Skeletal muscle tissue (tissue), 4 donors: ENCODE data around the gene AXL. TPM values are rescaled to one million over a fixed set of nuclear protein-coding genes. Genes with fewer than 3 reads are reported as not detected.

Source experiments
- H3K27ac ChIP-seq: one replicate; pipeline ENCODE4 v1.7.0; 2013; ENCODE audit warnings: mild to moderate bottlenecking, low read depth, low read length, inconsistent platforms
- H3K27me3 ChIP-seq, 3 donors: one replicate each; pipeline ENCODE4 v1.7.0; 2013; ENCODE audit warnings: low read length in 3 of 3; ENCODE audit not compliant: control insufficient read depth in 3 of 3, insufficient read depth in 3 of 3
- H3K36me3 ChIP-seq, 3 donors: one replicate each; pipeline ENCODE4 v1.7.0; 2013; ENCODE audit warnings: low read length in 3 of 3; ENCODE audit not compliant: control insufficient read depth in 3 of 3, insufficient read depth in 3 of 3
- H3K4me1 ChIP-seq, 3 donors: one replicate each; pipeline ENCODE4 v1.7.0; 2013; ENCODE audit warnings: low read length in 3 of 3, mild to moderate bottlenecking in 3 of 3; ENCODE audit not compliant: control insufficient read depth in 3 of 3, insufficient read depth in 3 of 3
- H3K4me3 ChIP-seq, 3 donors: one replicate each; pipeline ENCODE4 v1.7.0; 2013; ENCODE audit warnings: low read length in 3 of 3
- H3K9ac ChIP-seq, 3 donors: one replicate each; pipeline ENCODE4 v1.7.0; 2013; ENCODE audit warnings: low read length in 3 of 3, mild to moderate bottlenecking in 3 of 3, moderate library complexity in 2 of 3, low read depth in 1 of 3
- H3K9me3 ChIP-seq, 3 donors: one replicate each; pipeline ENCODE4 v1.7.0; 2013; ENCODE audit warnings: low read length in 3 of 3; ENCODE audit not compliant: control insufficient read depth in 3 of 3
- total RNA-seq: library from RNA; depleted of rRNA; stranded (reverse); fragments of >200 nt; gene quantifications from one replicate; pipeline ENCODE4 v1.2.3, GENCODE V29; 2014
- donor health status: Osteomylitis.

AXL gene
- total RNA-seq, 1 donor from 2014 or later, result 35.0 TPM

DNA sequence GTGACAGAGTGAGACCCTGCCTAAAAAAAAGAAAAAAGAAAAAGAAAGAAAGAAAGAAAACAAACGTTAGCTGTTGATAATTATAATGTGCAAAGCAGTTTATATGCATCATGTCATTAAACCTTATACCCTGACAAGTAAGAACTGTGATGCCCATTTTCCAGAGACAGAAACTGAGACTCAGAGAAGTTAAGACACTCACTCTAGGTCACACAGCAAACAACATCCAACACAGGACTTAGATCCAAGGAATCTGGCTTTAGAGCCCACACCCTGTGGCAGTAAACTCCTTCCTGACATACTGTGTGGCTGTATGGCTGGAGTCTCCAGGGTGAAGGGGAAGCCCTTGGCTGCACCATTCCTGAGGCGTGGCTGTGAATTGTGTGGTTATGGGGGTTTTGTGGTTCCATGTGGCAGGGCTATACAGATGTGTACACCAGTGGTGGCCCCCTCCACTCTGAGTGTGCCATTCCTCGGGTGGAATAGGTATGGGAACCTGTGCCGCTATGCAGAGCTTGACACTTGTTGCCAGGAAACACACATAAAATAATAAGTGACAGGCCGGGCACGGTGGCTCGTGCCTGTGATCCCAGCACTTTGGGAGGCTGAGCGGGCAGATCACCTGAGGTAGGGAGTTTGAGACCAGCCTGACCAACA is 15.6 kb downstream of the AXL start:
- H3K27me3 ChIP-seq, result peaks cover 0 to 10% (median 5%) of the 10 kb centered on the region in 3 donors
- no peaks in the 10 kb centered on the region for H3K9me3 ChIP-seq
- no peaks in the 10 kb centered on the region for H3K4me1 ChIP-seq
- peaks cover 0 to 17% (median 11%) of the 10 kb centered on the region in 3 donors for H3K36me3 ChIP-seq
- no peak overlapping the region for H3K4me3 ChIP-seq
- no peak overlapping the region for H3K27ac ChIP-seq
- H3K9ac ChIP-seq, result no peak overlapping the region

DNA sequence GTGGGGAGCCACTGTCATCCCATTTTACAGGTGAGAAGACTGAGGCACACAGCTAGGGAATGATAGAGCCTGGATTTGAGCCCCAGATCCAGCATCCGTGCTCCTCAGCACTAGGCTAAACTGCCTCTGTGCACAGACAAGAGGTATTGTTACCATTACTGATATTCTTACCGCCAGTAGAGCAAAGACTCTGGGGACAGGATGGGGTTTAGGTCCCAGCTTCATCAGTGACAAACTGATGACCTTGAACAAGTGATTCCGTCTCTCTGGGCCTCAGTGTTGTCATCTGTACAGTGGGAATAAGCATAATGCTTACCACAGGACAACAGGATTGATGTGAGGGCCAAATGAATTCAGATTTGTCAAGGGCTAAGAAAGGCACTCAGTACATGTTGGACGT is 16.5 kb downstream of the AXL start:
- no peak overlapping the region for H3K4me3 ChIP-seq
- H3K27ac ChIP-seq, result no peak overlapping the region
- H3K36me3 ChIP-seq, result peaks cover 0 to 18% (median 13%) of the 10 kb centered on the region in 3 donors
- no peak overlapping the region for H3K9ac ChIP-seq
- no peaks in the 10 kb centered on the region for H3K9me3 ChIP-seq
- no peaks in the 10 kb centered on the region for H3K4me1 ChIP-seq
- peaks cover 0 to 5% (median 2%) of the 10 kb centered on the region in 3 donors for H3K27me3 ChIP-seq

DNA sequence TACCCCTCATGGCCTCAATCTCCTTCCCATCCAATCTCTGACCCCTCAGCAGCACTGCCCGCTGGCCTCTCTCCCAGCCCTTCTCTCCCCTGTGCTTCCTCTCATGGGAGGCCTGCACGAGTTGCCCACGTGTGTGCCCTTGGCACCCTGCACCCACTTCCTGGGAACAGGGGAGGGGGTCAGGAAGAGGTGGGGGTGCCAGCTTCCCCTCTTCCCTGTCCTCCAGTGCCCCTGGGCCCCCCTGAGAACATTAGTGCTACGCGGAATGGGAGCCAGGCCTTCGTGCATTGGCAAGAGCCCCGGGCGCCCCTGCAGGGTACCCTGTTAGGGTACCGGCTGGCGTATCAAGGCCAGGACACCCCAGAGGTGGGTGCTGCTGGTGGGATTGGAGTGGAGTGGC is 19.2 kb downstream of the AXL start:
- H3K27ac ChIP-seq, result no peak overlapping the region
- no peaks in the 10 kb centered on the region for H3K9me3 ChIP-seq
- H3K27me3 ChIP-seq, result no peaks in the 10 kb centered on the region
- no peaks in the 10 kb centered on the region for H3K4me1 ChIP-seq
- peaks cover 0 to 22% (median 17%) of the 10 kb centered on the region in 3 donors for H3K36me3 ChIP-seq
- H3K4me3 ChIP-seq, result no peak overlapping the region
- no peak overlapping the region for H3K9ac ChIP-seq

DNA sequence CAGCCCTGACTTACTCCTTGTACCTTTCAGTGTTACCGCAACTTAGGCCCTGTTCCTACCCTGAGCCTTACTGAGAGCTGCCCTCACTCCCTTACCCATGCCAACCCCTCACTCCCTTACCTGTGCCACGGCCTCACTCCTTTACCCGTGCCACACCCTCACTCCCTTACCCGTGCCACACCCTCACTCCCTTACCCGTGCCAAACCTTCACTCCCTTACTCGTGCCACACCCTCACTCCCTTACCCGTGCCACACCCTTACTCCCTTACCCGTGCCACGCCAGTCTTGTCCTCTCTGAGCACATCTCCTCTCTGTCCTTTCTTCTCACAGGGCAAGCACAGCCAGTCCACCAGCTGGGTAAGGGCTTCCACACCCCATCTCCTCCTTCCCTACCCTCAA is 20.3 kb downstream of the AXL start:
- H3K4me1 ChIP-seq, result no peaks in the 10 kb centered on the region
- no peaks in the 10 kb centered on the region for H3K9me3 ChIP-seq
- H3K36me3 ChIP-seq, result peaks cover 0 to 22% (median 17%) of the 10 kb centered on the region in 3 donors
- H3K27ac ChIP-seq, result no peak overlapping the region
- H3K27me3 ChIP-seq, result no peaks in the 10 kb centered on the region
- H3K9ac ChIP-seq, result no peak overlapping the region
- H3K4me3 ChIP-seq, result no peak overlapping the region

DNA sequence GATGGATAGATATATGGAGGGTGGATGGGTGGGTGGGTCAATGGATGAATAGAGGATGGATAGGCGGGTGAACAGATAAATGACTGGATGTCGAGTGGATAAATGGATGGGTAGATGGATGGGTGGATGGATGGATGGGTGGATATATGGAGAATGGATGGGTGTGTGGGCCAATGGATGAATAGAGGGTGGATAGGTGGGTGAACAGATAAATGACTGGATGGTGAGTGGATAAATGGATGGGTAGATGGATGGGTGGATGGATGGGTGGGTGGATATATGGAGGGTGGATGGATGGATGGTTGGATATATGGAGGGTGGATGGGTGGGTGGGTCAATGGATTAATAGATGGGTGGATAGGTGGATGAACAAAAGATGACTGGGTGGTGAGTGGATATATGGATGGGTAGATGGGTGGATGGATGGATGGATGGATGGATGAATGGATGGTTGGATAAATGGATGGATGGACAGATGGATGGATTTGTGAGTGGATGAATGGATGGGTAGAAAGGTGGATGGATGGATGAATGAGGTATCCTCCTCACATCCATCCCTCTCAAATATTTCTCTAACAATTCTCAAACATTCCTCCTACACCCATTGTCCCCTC is 21.0 kb downstream of the AXL start:
- Histone ChIP-seq H3K4me1 (no peaks in the 10 kb centered on the region), H3K27me3 (no peaks in the 10 kb centered on the region), H3K36me3 (peaks cover 0 to 22% (median 17%) of the 10 kb centered on the region in 3 donors), H3K9ac (no peak overlapping the region), H3K4me3 (no peak overlapping the region), H3K9me3 (no peaks in the 10 kb centered on the region), H3K27ac (no peak overlapping the region)

DNA sequence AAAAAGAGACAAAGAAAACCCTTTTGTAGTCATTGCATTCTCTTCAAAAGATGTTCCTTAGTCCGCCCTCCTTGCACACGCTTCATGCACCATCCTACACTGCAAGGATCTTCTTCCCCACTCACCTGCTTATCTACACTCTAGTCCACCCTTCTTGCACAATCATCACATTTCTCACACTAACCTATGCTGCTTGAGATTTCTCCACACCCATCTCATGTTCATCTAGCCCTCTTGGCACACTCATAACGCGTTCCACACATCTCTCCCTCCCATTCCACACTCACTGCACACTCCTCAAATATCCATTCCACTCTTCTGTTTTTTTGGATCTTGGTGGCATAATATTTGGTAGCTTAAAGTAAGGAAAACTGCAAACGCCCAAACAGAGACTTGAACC is 22.8 kb downstream of the AXL start:
- no peaks in the 10 kb centered on the region for H3K4me1 ChIP-seq
- H3K9ac ChIP-seq, result no peak overlapping the region
- peaks cover 0 to 26% (median 17%) of the 10 kb centered on the region in 3 donors for H3K36me3 ChIP-seq
- no peak overlapping the region for H3K4me3 ChIP-seq
- no peaks in the 10 kb centered on the region for H3K27me3 ChIP-seq
- no peaks in the 10 kb centered on the region for H3K9me3 ChIP-seq
- no peak overlapping the region for H3K27ac ChIP-seq

DNA sequence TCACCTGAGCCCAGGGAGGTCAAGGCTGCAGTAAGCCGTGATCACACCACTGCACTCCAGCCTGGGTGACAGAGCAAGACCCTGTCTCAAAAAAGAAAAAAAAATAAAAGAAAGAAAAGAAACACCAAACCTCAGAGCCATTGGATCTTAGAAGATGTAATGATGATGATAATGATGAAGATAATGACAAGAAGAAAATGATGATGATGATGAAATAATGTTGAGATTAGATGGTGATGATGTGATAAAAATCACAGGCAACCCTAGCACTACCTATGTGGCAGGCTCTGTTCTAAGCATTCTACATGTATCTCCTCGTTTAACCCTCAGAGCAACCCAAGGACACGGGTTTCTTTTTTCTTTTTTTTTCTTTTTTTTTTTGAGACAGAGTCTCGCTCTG is 25.1 kb downstream of the AXL start:
- no peak overlapping the region for H3K27ac ChIP-seq
- H3K27me3 ChIP-seq, result no peaks in the 10 kb centered on the region
- H3K9me3 ChIP-seq, result no peaks in the 10 kb centered on the region
- peaks cover 0 to 26% (median 17%) of the 10 kb centered on the region in 3 donors for H3K36me3 ChIP-seq
- H3K9ac ChIP-seq, result no peak overlapping the region
- H3K4me3 ChIP-seq, result no peak overlapping the region
- no peaks in the 10 kb centered on the region for H3K4me1 ChIP-seq

DNA sequence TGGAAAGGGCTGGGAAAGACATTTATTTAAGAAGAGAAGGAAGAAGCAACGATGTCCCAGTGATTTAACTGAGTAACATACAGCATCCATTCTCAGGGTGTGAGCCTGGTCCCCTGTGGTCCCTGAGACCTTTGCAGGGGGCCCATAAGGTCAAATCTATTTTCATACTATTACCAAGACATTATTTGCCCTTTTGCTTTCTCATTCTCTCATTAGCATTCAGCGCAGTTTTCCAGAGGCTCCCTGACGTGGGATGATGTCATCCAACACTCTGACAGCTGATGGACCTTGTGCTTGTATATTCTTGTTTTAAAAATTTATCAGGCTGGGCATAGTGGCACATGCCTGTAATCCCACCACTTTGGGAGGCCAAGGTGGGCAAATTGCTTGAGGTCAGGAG is 26.8 kb downstream of the AXL start:
- Histone ChIP-seq H3K36me3 (peaks cover 0 to 30% (median 11%) of the 10 kb centered on the region in 3 donors), H3K27ac (no peak overlapping the region), H3K27me3 (peaks cover 0 to 3% (median 0%) of the 10 kb centered on the region in 3 donors), H3K9me3 (no peaks in the 10 kb centered on the region), H3K4me3 (no peak overlapping the region), H3K4me1 (no peaks in the 10 kb centered on the region), H3K9ac (no peak overlapping the region)

DNA sequence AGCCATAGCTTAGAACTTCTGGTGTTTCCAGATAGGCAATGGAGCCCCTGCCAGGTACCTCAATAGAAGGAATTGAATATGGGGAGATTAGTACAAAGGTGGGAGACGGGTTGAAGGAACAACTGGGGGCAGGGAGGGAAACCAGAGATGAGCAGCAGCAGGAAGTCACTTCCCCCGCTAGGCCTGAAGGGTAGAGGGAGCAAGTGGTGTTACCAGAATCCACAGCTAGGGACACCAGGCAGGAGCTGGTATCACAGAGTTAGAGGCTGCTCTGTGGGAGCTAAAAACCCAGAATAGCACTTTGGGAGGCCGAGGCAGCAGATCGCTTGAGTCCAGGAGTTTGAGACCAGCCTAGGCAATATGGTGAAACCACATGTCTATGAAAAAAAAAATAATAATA is 29.9 kb downstream of the AXL start:
- no peaks in the 10 kb centered on the region for H3K4me1 ChIP-seq
- no peaks in the 10 kb centered on the region for H3K9me3 ChIP-seq
- H3K27me3 ChIP-seq, result peaks cover 0 to 5% (median 3%) of the 10 kb centered on the region in 3 donors
- no peak overlapping the region for H3K9ac ChIP-seq
- no peak overlapping the region for H3K27ac ChIP-seq
- peaks cover 0 to 28% (median 8%) of the 10 kb centered on the region in 3 donors for H3K36me3 ChIP-seq
- no peak overlapping the region for H3K4me3 ChIP-seq

DNA sequence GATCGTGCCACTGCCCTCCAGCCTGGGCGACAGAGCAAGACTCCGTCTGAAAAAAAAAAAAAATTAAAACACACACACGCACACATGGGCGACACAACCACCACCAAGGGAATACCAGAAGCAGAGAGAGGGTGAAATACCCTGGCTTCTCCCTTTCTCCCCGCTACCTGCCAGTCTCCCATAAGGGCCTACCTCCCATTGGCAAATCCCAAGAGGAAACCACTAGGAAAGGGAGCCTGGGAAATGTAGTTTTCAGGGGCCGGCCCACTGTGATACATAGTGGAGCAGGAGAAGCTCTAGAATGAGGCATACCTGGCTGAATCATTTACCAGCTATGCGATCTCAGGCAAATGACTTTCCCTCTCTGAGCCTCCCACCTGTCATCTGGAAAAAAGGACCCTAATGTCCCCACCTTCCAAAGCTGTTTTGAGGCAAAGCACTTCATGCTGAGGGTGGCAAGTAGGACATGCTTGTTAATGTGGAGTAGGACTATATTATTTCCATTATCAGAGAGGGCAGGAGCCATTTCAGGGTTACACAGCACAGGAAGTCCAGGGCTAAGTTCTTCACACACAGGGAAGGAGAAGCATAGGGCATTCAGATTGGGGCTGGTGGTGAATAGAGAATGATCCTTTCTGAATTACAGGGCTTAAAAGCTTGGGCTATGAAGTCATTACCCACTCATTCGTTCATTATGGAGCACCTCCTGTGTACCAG is 30.8 kb downstream of the AXL start:
- H3K36me3 ChIP-seq, result peaks cover 0 to 29% (median 8%) of the 10 kb centered on the region in 3 donors
- H3K27ac ChIP-seq, result no peak overlapping the region
- H3K9ac ChIP-seq, result no peak overlapping the region
- no peaks in the 10 kb centered on the region for H3K4me1 ChIP-seq
- peaks cover 0 to 5% (median 3%) of the 10 kb centered on the region in 3 donors for H3K27me3 ChIP-seq
- no peaks in the 10 kb centered on the region for H3K9me3 ChIP-seq
- H3K4me3 ChIP-seq, result no peak overlapping the region
